ENCODE results near the gene ASMTL. TPM values are rescaled to one million over a fixed set of nuclear protein-coding genes. Genes with fewer than 3 reads are reported as not detected.

Gene ASMTL
- total and polyA plus RNA-seq, 2 of the 13 experiments (the other 11 are each of a cell fraction or from before 2014, with no cell fraction given): 5.6 to 16.3 TPM

- no peak for TF ChIP-seq MNT (IDR thresholded peaks at IDR 0.05)
Observed at GRCh38 chrX:1487401-1487800, 34.7 kb upstream of the ASMTL start (continued).

GRCh38 chrX:1486749-1487361, 34.1 kb upstream of the ASMTL start:
- Histone ChIP-seq H3K9me3 (ENCODE audit: low read length) (no peaks in the 10 kb centered on the region), H3K36me3 (replicated peaks in 1 of 2; ENCODE audit: control insufficient read depth in 1 of 2, insufficient read depth in 2 of 2, low read length in 2 of 2) (no peaks in the 10 kb centered on the region), H3K9ac (ENCODE audit: insufficient read depth, low read depth, low read length) (no peak overlapping the region), H3K4me2 (ENCODE audit: low read depth, low read length) (no peak overlapping the region), H2AFZ (ENCODE audit: low read length) (no peak overlapping the region), H4K20me1 (ENCODE audit: insufficient read depth, low read length) (no peaks in the 10 kb centered on the region), H3K79me2 (ENCODE audit: insufficient read depth, low read length) (no peaks in the 10 kb centered on the region), H3K4me1 (ENCODE audit: insufficient read depth, low read length) (peaks cover 21% of the 10 kb centered on the region), H3K27me3 (ENCODE audit: control insufficient read depth in 1 of 2, insufficient read depth in 2 of 2, low read length in 2 of 2) (no peaks in the 10 kb centered on the region), H3K4me3 (replicated peaks in 1 of 3; ENCODE audit: insufficient read depth in 1 of 3, low read depth in 2 of 3, low read length in 3 of 3) (no peak overlapping the region), H3K27ac (ENCODE audit: extremely low read length, insufficient read depth, low read length) (no peak overlapping the region)
- no peak for FAIRE-seq
- no peak for ATAC-seq
- no peak for DNase-seq (ENCODE audit: low spot score)
- ChIA-PET CTCF (ENCODE audit: low intra/inter-chr PET ratio, low total read pairs) (no interaction called here), POLR2A (no interaction called here)
- intact Hi-C loops (cut with micrococcal nuclease; ENCODE audit: unreplicated experiment): no loop called here
- 71% methylated on average over 13 of the region's 18 CpGs for WGBS (ENCODE audit: low lambda C conversion rate)
- no TSS peak for BruUV-seq (replicated peaks)
- in situ Hi-C loops (cut with HindIII; ENCODE audit: extremely low pct_ligation_motif_present, low pct_unique_long_range_greater_than_20kb): no loop called here
- TF ChIP-seq MLXIP (CRISPR knock-in tag; IDR thresholded peaks at IDR 0.05; ENCODE audit: borderline replicate concordance) (no peak), CSRNP1 (CRISPR knock-in tag; IDR thresholded peaks at IDR 0.05) (no peak), NFE2L2 (IDR thresholded peaks at IDR 0.05; ENCODE audit: low read length) (no peak), ZBTB20 (CRISPR knock-in tag; IDR thresholded peaks at IDR 0.05; ENCODE audit: borderline replicate concordance, low read depth) (no peak), ZNF331 (CRISPR knock-in tag; IDR thresholded peaks at IDR 0.05) (no peak), ZNF317 (CRISPR knock-in tag; IDR thresholded peaks at IDR 0.05) (no peak), ZNF275 (CRISPR knock-in tag; IDR thresholded peaks at IDR 0.05; ENCODE audit: borderline replicate concordance) (no peak), MLX (CRISPR knock-in tag; IDR thresholded peaks at IDR 0.05) (no peak), NCOA2 (CRISPR knock-in tag; IDR thresholded peaks at IDR 0.05) (no peak), XRCC5 (optimal IDR thresholded peaks at IDR 0.05; ENCODE audit: low read length) (no peak), TGIF2 (CRISPR knock-in tag; IDR thresholded peaks at IDR 0.05) (no peak), ZNF580 (CRISPR knock-in tag; IDR thresholded peaks at IDR 0.05; ENCODE audit: borderline replicate concordance, low read depth) (no peak)
